ENCODE results near the gene TRIM33.

DNA sequence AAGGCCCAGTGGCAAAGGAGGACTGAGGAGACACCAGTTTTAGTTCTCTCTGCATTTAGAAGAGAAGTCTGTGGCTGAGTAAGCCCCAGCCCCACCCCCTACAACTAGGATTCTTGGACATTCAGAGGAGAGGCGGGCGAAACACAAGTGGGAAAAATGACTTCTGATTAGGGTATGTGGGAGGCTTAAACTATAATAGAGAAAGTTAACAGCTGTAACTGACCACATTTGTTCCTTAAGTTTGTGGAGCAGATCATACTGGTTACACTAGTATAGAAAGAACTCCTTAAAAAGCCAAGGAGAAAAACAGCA is 11.2 kb upstream of the TRIM33 start:
- TF ChIP-seq POLR2A (IDR thresholded peaks at IDR 0.05; ENCODE audit: low read depth, low read length) (no peak), POLR2AphosphoS5 (IDR thresholded peaks at IDR 0.05; ENCODE audit: insufficient read depth, low read depth, low read length) (no peak), JUN (IDR thresholded peaks at IDR 0.05; ENCODE audit: borderline replicate concordance, insufficient read depth, insufficient read length, low read depth) (no peak), FOS (IDR thresholded peaks at IDR 0.05; ENCODE audit: borderline replicate concordance, insufficient read depth, low read length) (no peak)
- TF ChIP-seq, protein P1, sequence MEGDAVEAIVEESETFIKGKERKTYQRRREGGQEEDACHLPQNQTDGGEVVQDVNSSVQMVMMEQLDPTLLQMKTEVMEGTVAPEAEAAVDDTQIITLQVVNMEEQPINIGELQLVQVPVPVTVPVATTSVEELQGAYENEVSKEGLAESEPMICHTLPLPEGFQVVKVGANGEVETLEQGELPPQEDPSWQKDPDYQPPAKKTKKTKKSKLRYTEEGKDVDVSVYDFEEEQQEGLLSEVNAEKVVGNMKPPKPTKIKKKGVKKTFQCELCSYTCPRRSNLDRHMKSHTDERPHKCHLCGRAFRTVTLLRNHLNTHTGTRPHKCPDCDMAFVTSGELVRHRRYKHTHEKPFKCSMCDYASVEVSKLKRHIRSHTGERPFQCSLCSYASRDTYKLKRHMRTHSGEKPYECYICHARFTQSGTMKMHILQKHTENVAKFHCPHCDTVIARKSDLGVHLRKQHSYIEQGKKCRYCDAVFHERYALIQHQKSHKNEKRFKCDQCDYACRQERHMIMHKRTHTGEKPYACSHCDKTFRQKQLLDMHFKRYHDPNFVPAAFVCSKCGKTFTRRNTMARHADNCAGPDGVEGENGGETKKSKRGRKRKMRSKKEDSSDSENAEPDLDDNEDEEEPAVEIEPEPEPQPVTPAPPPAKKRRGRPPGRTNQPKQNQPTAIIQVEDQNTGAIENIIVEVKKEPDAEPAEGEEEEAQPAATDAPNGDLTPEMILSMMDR (IDR thresholded peaks at IDR 0.05; ENCODE audit: extremely low read depth in 1 of 2, insufficient read depth in 1 of 2, low read depth in 1 of 2, low read length in 2 of 2), result no peak
- TF ChIP-seq, protein P2, sequence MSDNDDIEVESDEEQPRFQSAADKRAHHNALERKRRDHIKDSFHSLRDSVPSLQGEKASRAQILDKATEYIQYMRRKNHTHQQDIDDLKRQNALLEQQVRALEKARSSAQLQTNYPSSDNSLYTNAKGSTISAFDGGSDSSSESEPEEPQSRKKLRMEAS (IDR thresholded peaks at IDR 0.05; ENCODE audit: insufficient read depth, insufficient read length), result no peak

Data from endothelial cell of umbilical vein (primary cell).